Smooth muscle cell (in vitro differentiated cells): ENCODE data around the gene FAM76A. TPM values are rescaled to one million over a fixed set of nuclear protein-coding genes. Genes with fewer than 3 reads are reported as not detected.
A peak's percentile ranks its signal among the peaks of the same experiment; 100 is the strongest.

Source experiments
- DNase-seq: peaks from one replicate; lab custom pipeline; 2025; ENCODE audit not compliant: unreplicated experiment; lab: John Stamatoyannopoulos, UW
- H2AFZ ChIP-seq: fragments of 200-600 bp; sonication (generic); 2 replicates; pipeline ENCODE4 v1.6.0; 2016; ENCODE audit warnings: antibody characterized with exemption, low read depth, mild to moderate bottlenecking
- H3F3A ChIP-seq: fragments of 200-600 bp; sonication (generic); 2 replicates; pipeline ENCODE4 v1.6.0; 2017; ENCODE audit warnings: antibody characterized with exemption, low read depth
- H3K27ac ChIP-seq: fragments of 200-600 bp; sonication (generic); 2 replicates; pipeline ENCODE4 v1.5.1; 2016; ENCODE audit warnings: low read depth, mild to moderate bottlenecking
- H3K27me3 ChIP-seq: fragments of 200-600 bp; sonication (generic); 2 replicates; pipeline ENCODE4 v1.6.1; 2016; ENCODE audit warnings: low read depth, mild to moderate bottlenecking
- H3K36me3 ChIP-seq: fragments of 200-600 bp; sonication (generic); 2 replicates; pipeline ENCODE4 v1.5.1; 2016; ENCODE audit warnings: low read depth
- H3K4me1 ChIP-seq: fragments of 200-600 bp; sonication (generic); 2 replicates; pipeline ENCODE4 v1.5.1; 2016; ENCODE audit warnings: low read depth
- H3K4me2 ChIP-seq: fragments of 200-600 bp; sonication (generic); 2 replicates; pipeline ENCODE4 v1.6.0; 2016; ENCODE audit warnings: mild to moderate bottlenecking
- H3K4me3 ChIP-seq: fragments of 200-600 bp; sonication (generic); 2 replicates; pipeline ENCODE4 v1.5.1; 2016; ENCODE audit warnings: mild to moderate bottlenecking
- H3K79me2 ChIP-seq: fragments of 200-600 bp; sonication (generic); 2 replicates; pipeline ENCODE4 v1.6.0; 2016; ENCODE audit warnings: low read depth, mild to moderate bottlenecking
- H3K9ac ChIP-seq: fragments of 200-600 bp; sonication (generic); 2 replicates; pipeline ENCODE4 v1.6.0; 2016; ENCODE audit warnings: low read depth
- H3K9me3 ChIP-seq: fragments of 200-600 bp; sonication (generic); replicated peaks from 2 replicates; pipeline ENCODE4 v1.5.1; 2016; ENCODE audit warnings: low read depth
- H4K20me1 ChIP-seq: fragments of 200-600 bp; sonication (generic); 2 replicates; pipeline ENCODE4 v1.6.0; 2016; ENCODE audit warnings: low read depth
- CTCF ChIP-seq: fragments of 200-600 bp; sonication (generic); IDR thresholded peaks from 2 replicates; pipeline ENCODE4 v1.5.1; 2017; ENCODE audit warnings: borderline replicate concordance, mild to moderate bottlenecking, antibody characterized with exemption; ENCODE audit not compliant: insufficient read depth, poor library complexity, severe bottlenecking
- WGBS: methylation state at CpG from one replicate; pipeline ENCODE4 v1.1.7; 2016; ENCODE audit warnings: low lambda C conversion rate; 5-methylcytosine and 5-hydroxymethylcytosine counted together
- polyA plus RNA-seq: library from polyadenylated mRNA; unstranded; fragments of >200 nt; fragmentation: Nextera tagmentation; extraction: Ambion mirVana; gene quantifications from 2 replicates; pipeline ENCODE4 v1.2.1, GENCODE V29; 2016
- total RNA-seq: library from RNA; depleted of rRNA; stranded (reverse); fragments of >200 nt; gene quantifications from 2 replicates; pipeline ENCODE4 v1.2.3, GENCODE V29; 2014

The FAM76A gene
- total and polyA plus RNA-seq, 2 experiments from 2014 or later: 3.1 to 9.0 TPM

- WGBS: 96% methylated on average over 4 of the region's 4 CpGs
- Histone ChIP-seq H3K36me3 (no peaks in the 10 kb centered on the region), H3K9ac (no peak overlapping the region), H3F3A (no peaks in the 10 kb centered on the region), H3K9me3 (no peaks in the 10 kb centered on the region), H4K20me1 (peaks cover 93% of the 10 kb centered on the region), H3K4me1 (peaks cover 10% of the 10 kb centered on the region), H3K27ac (no peak overlapping the region), H3K4me3 (no peak overlapping the region), H3K27me3 (no peaks in the 10 kb centered on the region), H3K79me2 (peaks cover 92% of the 10 kb centered on the region), H2AFZ (no peak overlapping the region), H3K4me2 (no peak overlapping the region)
- DNase-seq: no peak
- no peak for TF ChIP-seq CTCF
Measured at GRCh38 chr1:27779122-27779521, 53.4 kb downstream of the FAM76A start.

- Histone ChIP-seq H2AFZ (no peak overlapping the region), H3K4me1 (no peaks in the 10 kb centered on the region), H4K20me1 (peaks cover 90% of the 10 kb centered on the region), H3K27me3 (no peaks in the 10 kb centered on the region), H3K9ac (no peak overlapping the region), H3K4me2 (no peak overlapping the region), H3K9me3 (no peaks in the 10 kb centered on the region), H3F3A (no peaks in the 10 kb centered on the region), H3K79me2 (peaks cover 85% of the 10 kb centered on the region), H3K36me3 (no peaks in the 10 kb centered on the region), H3K27ac (no peak overlapping the region), H3K4me3 (no peak overlapping the region)
- whole genome bisulfite sequencing: 96% methylated on average over 3 of the region's 3 CpGs
- no peak for DNase-seq
- no peak for TF ChIP-seq CTCF
Measured at GRCh38 chr1:27782950-27783349, 57.2 kb downstream of the FAM76A start.

GRCh38 chr1:27784700-27785099, 58.9 kb downstream of the FAM76A start:
- no peaks in the 10 kb centered on the region for H3K27me3 ChIP-seq
- no peak overlapping the region for H3K9ac ChIP-seq
- no peaks in the 10 kb centered on the region for H3K9me3 ChIP-seq
- H4K20me1 ChIP-seq: peaks cover 80% of the 10 kb centered on the region
- 90% methylated on average over 1 of the region's 1 CpG for WGBS
- no peaks in the 10 kb centered on the region for H3K4me1 ChIP-seq
- H3K36me3 ChIP-seq: no peaks in the 10 kb centered on the region
- H3K4me2 ChIP-seq: no peak overlapping the region
- H3K4me3 ChIP-seq: no peak overlapping the region
- no peaks in the 10 kb centered on the region for H3F3A ChIP-seq
- no peak for TF ChIP-seq CTCF
- no peak overlapping the region for H3K27ac ChIP-seq
- no peak for DNase-seq
- peaks cover 76% of the 10 kb centered on the region for H3K79me2 ChIP-seq
- H2AFZ ChIP-seq: no peak overlapping the region

- no peak for DNase-seq
- H3F3A ChIP-seq: no peaks in the 10 kb centered on the region
- no peaks in the 10 kb centered on the region for H3K9me3 ChIP-seq
- peak overlapping the region; percentile 34 for H3K27ac ChIP-seq
- no peaks in the 10 kb centered on the region for H3K27me3 ChIP-seq
- peaks cover 8% of the 10 kb centered on the region for H3K36me3 ChIP-seq
- peaks cover 70% of the 10 kb centered on the region for H4K20me1 ChIP-seq
- H3K9ac ChIP-seq: no peak overlapping the region
- no peaks in the 10 kb centered on the region for H3K4me1 ChIP-seq
- no peak for TF ChIP-seq CTCF
- H3K4me3 ChIP-seq: no peak overlapping the region
- H2AFZ ChIP-seq: no peak overlapping the region
- peaks cover 64% of the 10 kb centered on the region for H3K79me2 ChIP-seq
- no peak overlapping the region for H3K4me2 ChIP-seq
Measured at GRCh38 chr1:27785781-27786455, 60.2 kb downstream of the FAM76A start.
